Left ventricle myocardium superior (tissue), 1 donor: Measurements from ENCODE around the gene MORF4L1. TPM values are rescaled to one million over a fixed set of nuclear protein-coding genes. Genes with fewer than 3 reads are reported as not detected.
A peak's percentile ranks its signal among the peaks of the same experiment; 100 is the strongest.
"Not testable (repeated sequence)": the region's sequence is repeated elsewhere in the genome, so short reads cannot be mapped to it uniquely, and the experiment has no call there.

ENCODE experiments used
- ATAC-seq: fragments of 200-7000 bp; cut with Tn5 transposase; one replicate; pipeline ENCODE4 v1.9.1; 2020; ENCODE audit warnings: mild to moderate bottlenecking, moderate library complexity
- DNase-seq: peaks from one replicate; pipeline ENCODE4 v3.0.0-alpha.2; 2020
- intact Hi-C: fragments of 100-400 bp; cut with micrococcal nuclease; formaldehyde crosslinking; loops from one replicate; pipeline ENCODE4 v1.11.0; 2022
- total RNA-seq: library from RNA; stranded (reverse); fragmentation: NEBNext Ultra II Directional; extraction: Animal tissue kit (Norgen Biotek cat#: 25700); gene quantifications from one replicate; pipeline ENCODE4 v1.2.1, GENCODE V29; 2021
- donor health status: DM: no; HTN: yes; CAD: no; lungs with severe emphysema.

The MORF4L1 gene
- total RNA-seq, 1 donor from 2014 or later = 343 TPM

DNA sequence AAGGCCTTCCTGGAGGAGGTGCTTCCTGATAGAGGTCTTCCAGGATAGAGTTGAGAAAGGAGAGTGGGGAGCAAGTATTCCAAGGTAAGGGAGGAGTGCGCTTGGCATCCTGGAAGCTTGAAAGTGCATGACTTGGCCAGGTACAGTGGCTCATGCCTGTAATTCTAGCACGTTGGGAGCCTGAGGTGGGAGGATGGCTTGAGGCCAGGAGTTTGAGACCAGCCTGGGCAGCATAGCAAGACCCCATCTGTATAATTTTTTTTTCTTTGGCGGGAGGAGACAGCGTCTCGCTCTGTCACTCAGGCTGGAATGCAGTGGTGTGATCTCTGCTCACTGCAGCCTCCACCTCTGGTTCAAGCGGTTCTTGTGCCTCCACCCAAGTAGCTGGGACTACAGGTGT, 19.2 kb upstream of the MORF4L1 start:
- intact Hi-C loops = no loop called here
- DNase-seq (no peak), ATAC-seq (no peak)

DNA sequence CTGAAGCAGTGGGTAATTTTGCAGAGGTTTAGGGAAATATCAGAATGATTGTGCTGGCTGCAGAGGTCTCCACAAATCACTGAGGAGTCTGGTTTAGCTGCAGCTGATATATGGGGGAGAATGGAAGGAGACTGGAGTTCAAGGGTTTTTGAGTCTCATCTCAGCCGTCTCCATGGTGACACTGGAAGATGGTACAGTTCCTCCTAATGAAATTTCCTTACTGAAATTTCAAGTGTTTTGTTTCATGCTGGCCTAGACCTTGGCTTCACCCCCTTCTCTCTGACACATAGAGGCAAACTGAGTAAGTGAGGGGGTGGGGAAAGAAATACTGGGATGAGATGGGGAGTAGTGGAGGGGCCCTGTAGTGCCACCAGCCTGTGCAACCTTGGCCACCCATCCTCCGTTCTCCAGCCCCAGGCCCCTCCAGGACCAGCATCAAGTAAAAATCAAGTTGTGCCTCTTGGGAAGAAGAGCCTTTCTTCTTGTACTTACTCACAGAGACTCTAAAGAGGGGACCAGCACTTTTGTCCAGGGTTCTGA, 17.8 kb upstream of the MORF4L1 start:
- no peak for ATAC-seq
- intact Hi-C loops = no loop called here
- no peak for DNase-seq

DNA sequence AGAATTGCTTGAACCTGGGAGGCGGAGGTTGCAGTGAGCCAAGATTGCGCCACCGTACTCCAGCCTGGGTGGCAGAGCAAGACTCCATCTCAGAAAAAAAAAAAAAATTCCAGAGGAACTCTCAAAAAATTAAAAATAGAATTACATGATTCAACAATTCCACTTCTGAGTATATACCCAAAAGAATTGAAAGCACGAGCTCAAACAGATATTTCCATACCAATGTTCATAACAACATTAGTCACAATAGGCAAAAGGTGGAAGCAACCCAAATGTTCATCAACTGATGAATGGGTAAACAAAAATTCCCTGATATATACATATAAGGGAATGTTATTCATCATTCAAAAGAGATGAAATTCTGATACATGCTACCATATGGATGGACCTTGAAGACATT, 16.9 kb upstream of the MORF4L1 start:
- intact Hi-C loops = no loop called here
- ATAC-seq (no peak), DNase-seq (no peak)

DNA sequence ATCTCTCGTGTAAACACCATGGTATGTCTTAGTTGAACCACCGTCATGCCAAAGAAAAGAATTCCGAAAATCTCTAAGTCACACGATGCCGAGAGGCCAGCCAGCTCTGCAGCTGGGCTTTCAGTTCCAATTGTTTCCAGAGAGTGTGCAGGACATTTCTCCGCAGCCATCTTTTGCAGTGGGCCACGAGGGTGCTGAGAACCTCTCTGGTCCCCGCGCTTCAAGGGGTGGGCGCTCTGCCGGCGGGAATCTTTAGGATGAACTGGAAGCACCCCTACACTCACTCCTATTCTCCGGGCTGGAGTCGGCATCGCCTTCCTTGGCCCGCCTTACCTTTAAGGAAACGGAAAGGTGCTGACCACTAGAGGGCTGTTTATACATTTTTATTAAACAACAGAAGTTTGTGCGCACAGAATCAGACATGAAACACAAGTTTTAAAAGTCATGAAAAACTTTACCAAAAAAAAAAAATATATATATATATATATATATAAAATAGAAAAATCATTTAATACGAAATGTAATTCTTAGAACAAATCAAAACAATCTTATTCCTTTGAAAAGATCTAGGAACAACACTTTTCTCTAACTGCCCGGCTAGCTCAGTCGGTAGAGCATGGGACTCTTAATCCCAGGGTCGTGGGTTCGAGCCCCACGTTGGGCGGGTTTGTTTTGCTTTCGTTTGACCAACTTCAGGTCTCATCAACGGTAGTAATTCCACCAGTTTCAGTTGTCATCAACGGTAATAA, 12.5 kb upstream of the MORF4L1 start:
- DNase-seq (peak; percentile 78), ATAC-seq (peak; percentile 88)
- intact Hi-C loops = no loop called here

DNA sequence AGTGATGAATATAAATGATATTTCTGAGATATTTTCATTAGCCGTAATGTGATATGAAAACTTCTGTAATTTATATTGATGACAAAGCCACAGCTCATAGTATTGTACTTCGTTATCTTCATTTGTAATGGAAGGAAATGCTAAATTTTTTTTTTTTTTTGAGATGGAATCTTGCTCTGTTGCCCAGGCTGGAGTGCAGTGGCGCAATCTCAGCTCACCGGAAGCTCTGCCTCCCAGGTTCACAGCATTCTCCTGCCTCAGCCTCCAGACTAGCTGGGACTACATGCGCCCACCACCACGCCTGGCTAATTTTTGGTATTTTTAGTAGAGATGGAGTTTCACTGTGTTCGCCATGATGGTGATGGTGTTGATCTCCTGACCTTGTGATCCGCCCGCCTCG, 7.1 kb upstream of the MORF4L1 start:
- DNase-seq, ATAC-seq, intact Hi-C loops: not testable (repeated sequence)

DNA sequence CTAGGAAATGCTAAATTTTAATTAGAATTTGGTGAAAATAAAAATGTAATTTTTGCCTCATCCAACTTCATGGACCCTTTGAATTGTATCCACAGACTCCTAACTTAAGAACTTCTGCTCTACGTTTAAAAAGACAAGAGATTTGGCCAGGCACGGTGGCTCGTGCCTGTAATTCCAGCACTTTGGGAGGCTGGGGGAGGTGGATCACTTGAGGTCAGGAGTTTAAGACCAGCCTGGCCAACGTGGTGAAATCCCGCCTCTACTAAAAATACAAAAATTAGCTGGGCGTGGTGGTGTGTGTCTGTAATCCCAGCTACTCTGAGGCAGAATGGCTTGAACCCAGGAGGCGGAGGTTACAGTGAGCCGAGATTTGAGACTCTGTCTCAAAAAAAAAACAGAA, 6.7 kb upstream of the MORF4L1 start:
- intact Hi-C loops, ATAC-seq, DNase-seq: not testable (repeated sequence)

DNA sequence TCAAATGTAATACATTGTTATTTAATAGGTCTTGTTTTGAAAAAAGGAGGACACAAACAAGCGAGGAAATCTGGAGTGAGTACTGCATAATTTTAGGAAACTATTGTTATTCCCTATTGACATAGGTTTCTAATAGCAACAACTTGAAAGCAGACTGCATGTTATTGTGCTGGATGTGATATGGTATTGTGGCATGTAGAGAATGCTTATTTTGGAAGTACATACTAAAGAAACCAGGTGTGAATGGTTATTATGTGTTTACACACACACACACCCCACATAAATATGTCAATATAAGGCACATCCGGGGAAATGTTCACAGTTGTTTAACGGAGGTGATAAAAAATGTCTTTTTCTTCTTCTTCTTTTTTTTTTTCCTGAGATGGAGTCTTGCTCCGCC, 5.9 kb upstream of the MORF4L1 start:
- ATAC-seq = no peak
- intact Hi-C loops = no loop called here

DNA sequence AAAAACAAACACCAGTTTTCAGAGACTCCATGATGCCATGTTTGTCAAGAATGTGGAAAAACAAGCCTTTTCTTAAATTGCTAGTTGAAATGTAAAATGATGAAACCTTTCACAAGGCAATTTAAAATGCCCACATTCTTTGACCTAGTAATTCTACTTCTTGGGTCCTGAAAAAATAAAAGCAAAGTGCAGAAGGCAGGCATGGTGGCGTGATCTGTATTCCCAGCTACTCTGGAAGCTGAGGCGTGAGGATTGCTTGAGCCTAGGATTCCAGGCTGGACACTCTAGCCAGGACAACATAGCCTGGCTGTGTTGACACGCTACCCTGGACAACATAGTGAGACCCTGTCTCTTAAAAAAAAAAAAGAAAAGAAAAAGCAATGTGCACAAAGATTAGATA, 4.3 kb upstream of the MORF4L1 start:
- intact Hi-C loops = no loop called here
- ATAC-seq (no peak), DNase-seq (no peak)

More for the DNA sequence above, 5.9 kb upstream of the MORF4L1 start:
- no peak for DNase-seq

DNA sequence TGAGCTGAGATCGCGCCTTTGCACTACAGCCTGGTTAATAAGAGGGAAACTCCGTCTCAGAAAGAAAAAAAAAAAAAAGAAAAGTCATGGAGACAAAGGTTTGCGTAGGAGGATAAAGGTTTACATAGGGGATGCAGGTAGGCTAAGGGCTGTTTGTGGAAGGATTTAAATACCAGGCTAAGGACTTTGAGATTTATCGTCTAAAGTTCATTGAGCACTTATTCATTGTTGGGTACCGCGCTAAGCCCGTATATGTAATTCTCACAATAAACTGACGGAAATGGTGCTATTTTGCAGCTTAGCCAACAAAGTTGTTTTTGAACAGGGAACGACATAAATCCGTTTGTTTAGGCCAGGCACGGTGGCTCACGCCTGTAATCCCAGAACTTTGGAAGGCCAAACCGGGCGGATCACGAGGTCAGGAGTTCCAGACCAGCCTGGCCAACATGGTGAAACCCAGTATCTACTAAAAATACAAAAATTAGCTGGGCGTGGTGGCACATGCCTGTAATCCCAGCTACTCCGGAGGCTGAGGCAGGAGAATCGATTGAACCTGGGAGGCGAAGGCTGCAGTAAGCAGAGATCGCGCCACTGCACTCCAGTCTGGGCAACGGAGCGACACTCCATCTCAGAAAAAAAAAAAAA, 1.1 kb upstream of the MORF4L1 start:
- intact Hi-C loops, DNase-seq, ATAC-seq: not testable (repeated sequence)

DNA sequence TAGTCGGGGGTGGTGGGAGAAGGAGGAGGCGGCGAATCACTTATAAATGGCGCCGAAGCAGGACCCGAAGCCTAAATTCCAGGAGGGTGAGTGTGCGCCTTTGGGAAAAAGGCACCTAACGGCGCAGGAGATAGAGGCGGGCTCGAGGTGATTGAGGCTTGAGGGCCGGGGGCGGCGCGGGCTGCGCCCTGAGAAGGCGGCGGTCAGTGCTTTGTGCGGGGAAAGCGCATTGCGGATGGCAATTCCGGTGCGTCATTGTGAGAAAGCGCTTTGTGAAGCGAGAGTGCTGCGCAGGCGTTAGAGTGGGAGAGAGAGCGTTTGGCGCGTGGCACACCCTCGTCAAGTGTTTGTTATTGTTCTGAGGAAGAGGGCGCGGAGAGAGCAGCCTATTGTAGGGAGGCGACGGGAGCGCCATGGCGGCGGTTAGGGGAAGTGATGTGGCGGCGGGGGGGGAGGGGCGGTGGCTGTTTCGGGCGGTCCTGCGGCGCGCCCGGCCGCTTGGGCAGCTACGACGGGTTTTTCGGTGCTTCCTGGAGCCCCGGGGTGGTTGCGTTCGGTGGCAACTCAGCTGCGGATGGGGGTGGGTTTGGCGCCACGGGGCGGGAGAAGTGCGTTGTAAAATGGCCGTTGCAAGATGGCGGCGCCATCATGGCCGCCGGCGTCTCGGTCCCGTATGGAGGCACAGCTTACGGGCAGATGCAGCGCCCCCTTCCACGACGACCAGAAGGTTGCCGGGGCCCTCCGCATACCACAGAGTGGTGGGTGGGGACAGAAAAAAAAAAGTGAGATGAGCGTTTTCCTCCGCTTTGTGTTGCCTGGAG, 492 bp downstream of the MORF4L1 start:
- peak; percentile 91 for DNase-seq
- intact Hi-C loops = no loop called here
- ATAC-seq = peak; percentile 83

DNA sequence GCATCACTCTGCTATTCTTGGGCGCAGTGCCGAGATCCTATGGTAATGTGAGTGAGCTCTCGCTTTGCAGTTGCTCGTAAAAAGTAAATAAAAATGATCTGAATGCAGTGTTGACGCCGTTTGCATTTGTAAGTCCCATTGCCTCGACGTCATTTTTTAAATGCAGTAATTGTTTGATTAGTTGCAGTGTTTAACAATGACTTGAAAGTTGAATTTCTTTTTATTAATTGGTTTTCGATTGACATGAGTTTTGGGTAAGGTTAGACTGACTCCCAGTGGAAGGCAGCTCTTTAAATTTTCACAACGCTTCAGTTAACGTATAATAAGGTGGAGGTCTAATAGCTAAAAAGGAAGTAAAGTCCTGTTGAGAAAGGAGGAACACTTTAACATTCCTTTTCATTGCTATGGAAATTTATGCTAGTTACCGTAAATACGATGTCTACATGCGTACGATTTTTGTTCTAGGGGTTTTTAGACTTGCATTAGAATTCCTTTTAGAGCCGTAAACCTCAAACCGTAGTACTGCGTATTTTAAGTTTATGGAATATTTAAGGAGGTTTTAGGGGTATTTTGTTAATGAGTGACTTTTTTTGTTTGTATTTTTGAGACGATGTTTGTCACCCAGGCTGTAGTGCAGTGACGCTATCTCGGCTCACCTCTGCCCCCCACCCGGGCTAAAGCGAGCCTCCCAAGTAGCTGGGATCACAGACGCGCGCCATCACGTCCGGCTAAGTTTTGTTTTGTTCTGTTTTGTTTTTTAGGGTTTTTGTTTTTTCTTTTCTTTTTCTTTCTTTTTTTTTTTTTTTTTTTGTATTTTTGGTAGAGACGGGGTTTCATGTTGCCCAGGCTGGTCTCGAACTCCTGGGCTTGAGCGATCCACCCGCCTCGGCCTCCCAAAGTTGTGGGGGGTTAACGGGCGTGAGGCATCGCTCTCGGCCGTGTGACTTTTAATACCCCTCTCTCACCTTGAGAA, 1.4 kb downstream of the MORF4L1 start:
- DNase-seq = no peak
- intact Hi-C loops = no loop called here
- ATAC-seq = no peak

DNA sequence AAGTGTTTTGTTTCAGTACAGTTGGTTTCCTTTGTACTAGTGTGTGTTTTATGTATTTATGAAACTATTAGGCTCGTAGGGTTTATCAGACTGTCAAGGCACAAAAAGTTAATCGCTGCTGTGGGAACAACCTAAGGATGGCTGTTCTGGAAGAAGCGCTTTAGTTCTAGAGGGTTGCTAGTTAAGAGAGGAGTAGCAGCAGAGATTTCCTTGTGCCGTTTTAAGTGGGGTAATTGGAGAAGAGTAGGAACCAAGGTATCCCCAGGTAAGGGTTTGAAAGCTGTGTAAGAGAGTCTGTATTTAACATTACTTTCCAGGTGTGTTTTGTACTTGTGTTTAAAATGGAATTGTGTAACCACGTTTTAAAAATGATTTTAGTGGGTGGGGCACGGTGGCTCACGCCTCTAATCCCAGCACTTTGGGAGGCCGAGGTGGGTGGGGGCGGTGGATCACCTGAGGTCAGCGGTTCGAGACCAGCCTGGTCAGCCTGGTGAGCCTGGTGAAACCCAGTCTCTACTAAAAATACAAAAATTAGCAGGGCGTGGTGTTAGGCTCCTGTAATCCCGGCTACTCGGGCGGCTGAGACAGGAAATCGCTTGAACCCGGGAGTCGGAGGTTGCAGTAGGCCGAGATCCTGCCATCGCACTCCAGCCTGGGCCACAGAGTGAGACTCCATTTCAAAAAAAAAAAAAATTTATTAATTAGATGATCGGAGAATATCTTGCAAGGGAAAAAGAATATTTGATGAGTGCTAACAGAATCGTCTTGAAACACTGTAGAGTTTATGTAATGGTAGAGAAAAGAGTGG, 2.6 kb downstream of the MORF4L1 start:
- intact Hi-C loops = no loop called here
- DNase-seq (no peak), ATAC-seq (no peak)

DNA sequence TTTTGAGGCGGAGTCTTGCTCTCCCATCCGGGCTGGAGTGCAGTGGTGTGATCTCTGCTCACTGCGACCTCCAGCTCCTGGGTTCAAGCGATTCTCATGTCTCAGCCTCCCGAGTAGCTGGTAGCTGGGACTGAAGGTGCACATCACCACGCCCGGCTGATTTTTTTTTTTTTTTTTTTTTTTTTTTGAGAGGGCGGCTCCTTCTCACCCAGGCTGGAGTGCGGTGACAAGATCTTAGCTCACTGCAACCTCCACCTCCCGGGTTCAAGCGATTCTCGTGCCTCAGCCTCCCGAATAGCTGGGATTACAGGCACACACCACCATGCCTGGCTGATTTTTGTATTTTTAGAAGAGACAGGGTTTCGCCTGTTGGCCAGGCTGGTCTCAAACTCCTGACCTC, 4.3 kb downstream of the MORF4L1 start:
- DNase-seq, intact Hi-C loops, ATAC-seq: not testable (repeated sequence)

DNA sequence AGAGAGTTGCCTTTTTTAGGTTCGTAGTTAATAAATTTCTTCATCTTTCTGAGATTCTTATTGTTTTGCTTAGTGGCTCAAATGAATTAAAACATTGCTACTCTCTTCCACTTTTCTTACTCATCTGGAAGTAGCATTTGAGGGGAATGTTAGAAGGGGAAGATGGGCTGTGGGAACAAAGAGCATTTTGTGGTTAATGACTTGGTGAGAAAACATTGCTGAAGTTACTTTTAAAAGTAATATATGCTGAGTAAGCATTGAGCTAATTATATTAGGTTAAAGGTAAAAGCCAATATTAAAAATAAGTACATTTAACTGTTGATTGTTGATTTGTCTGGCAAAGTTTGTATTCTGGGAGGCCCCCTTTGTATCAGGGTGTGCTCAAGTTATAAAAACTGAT, 5.7 kb downstream of the MORF4L1 start:
- ATAC-seq = no peak
- DNase-seq = no peak
- intact Hi-C loops = no loop called here

DNA sequence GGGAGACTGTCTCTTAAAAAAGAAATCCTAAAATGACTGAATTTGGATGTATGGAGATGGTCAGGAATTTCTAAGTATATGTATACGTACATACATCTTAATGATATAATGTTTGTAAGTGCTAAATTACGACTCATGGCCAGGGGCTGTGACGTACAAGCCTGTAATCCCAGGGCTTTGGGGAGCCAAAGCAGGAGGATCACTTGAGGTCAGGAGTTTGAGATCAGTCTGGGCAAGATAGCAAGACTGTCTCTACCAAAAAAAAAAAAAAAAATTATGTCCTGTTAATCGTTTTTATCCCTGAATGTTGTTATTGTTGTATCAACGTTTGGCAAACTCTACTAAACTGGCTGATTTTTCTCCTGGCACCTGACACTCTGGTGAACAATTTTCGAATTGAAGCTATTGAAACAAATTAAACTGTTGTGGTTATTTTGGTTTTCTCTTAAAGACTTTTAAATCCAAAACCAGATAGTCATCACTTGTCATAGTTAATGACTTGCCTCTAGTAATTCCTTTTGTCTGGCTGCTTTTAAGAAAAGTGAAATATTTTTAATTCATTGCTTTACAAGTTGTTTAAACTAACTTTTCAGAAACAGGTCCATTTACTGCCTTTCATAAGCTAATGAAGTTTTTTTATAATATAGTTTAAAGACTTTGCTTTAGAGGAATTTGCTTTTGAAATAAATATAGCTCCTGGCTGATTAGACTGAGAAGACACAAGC, 7.0 kb downstream of the MORF4L1 start:
- DNase-seq (no peak), ATAC-seq (no peak)
- intact Hi-C loops = no loop called here

DNA sequence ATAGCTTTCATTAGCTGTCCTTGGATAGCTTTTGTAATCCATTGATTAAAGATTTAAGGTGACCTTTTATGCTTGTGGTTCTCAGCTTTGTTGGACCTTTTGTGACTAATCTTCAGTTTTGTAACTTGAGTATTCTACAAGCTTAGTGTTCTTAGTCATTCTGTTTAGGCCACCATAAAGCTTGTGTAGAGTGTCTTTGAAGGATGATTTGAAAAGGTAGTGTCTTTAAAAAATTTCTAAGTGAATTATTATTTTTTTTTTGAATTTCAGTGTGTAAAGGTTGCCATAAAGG, 7.5 kb downstream of the MORF4L1 start:
- intact Hi-C loops = no loop called here
- ATAC-seq = no peak
- DNase-seq = no peak

DNA sequence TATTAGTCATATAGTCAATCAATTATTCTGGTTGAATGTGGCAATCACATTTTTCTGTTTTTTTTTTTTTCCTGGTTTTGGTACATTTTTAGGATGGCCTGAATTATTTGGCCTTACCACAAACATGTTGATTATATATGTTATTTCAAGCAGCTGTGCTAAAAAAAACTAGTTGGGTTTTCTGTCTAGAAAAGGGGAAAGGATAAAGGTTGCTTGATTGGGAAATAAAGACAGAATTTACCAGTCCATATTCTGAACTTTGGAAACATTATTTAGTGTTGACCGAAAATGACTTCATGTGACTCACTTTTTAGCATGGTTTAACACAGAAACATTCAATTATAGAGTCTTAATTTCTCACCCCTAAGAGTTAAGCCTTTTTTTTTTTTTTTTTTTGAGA, 8.1 kb downstream of the MORF4L1 start:
- DNase-seq (no peak), ATAC-seq (no peak)
- intact Hi-C loops = no loop called here

DNA sequence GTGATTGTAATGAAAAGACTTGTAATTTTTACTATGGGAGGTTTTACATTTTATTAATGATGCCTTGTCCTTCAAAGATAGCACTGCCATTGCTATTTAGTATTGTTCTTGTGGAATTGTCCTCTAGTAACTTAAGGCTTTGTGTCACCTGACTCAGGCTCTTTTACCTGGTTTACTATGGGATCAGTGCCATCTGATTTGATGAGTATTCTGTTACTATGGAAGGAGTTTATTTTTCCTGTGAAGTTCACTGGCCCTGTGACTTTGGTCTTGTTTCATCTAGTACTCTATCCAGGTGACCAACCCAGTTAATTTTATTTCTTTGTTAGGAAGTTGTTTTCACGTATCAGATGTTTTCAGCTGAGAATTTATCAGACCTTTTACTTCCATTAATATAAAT, 9.0 kb downstream of the MORF4L1 start:
- ATAC-seq = no peak
- DNase-seq = no peak
- intact Hi-C loops = no loop called here
